Endothelial cell of umbilical vein (primary cell): Measurements from ENCODE around the gene SMCO3. TPM values are rescaled to one million over a fixed set of nuclear protein-coding genes. Genes with fewer than 3 reads are reported as not detected.

Source experiments
- BruUV-seq: library from RNA; stranded (reverse); fragments of 400-500 nt; replicated peaks from 2 replicates; lab custom pipeline; 2021; lab: Mats Ljungman, UMichigan
- CTCF ChIA-PET: fragments of 300-600, 350-600 bp; sonication (Branson Sonifier 250); formaldehyde crosslinking; loops from one replicate; lab custom pipeline; 2021; ENCODE audit warnings: antibody characterized with exemption, inconsistent platforms; lab: Charles Lee
- POLR2A ChIA-PET: fragments of 300-600, 350-600 bp; sonication (Branson Sonifier 250); formaldehyde crosslinking; loops from one replicate; lab custom pipeline; 2021; ENCODE audit warnings: antibody characterized with exemption, inconsistent platforms; lab: Charles Lee
- DNase-seq: peaks from one replicate; pipeline ENCODE4 v3.0.0-alpha.2; 2011; ENCODE audit warnings: low read depth, low spot score
- FAIRE-seq: peaks from 2 replicates; lab custom pipeline; 2011; peaks lifted over from hg19 to GRCh38; lab: Jason Lieb, UNC
- H2AFZ ChIP-seq: 2 replicates; pipeline ENCODE4 v1.6.0; 2012; ENCODE audit warnings: low read depth, low read length, control low read depth, inconsistent platforms
- H3K27ac ChIP-seq: 2 replicates; pipeline ENCODE4 v1.5.1; 2011; ENCODE audit warnings: low read depth, mild to moderate bottlenecking, control low read depth, low read length, moderate library complexity; ENCODE audit not compliant: insufficient read depth
- H3K27me3 ChIP-seq, 2 experiments: 2 replicates each; pipeline versions ENCODE4 v1.6.0 to v1.6.1; 2011; ENCODE audit warnings: low read length in 2 of 2, mixed read lengths in 1 of 2; ENCODE audit not compliant: control insufficient read depth in 2 of 2, insufficient read depth in 2 of 2
- H3K36me3 ChIP-seq, 2 experiments: 2 replicates in 1 of 2; 3 replicates in 1 of 2; pipeline ENCODE4 v1.5.1; 2011; ENCODE audit warnings: low read length in 2 of 2, mild to moderate bottlenecking in 1 of 2, moderate library complexity in 1 of 2; ENCODE audit not compliant: control insufficient read depth in 2 of 2, insufficient read depth in 2 of 2; ENCODE audit errors: extremely low read depth in 1 of 2
- H3K4me1 ChIP-seq: 3 replicates; pipeline ENCODE4 v1.5.1; 2011; ENCODE audit warnings: mild to moderate bottlenecking, low read length; ENCODE audit not compliant: control insufficient read depth, insufficient read depth; ENCODE audit errors: extremely low read depth
- H3K4me2 ChIP-seq: 2 replicates; pipeline ENCODE4 v1.6.1; 2011; ENCODE audit warnings: low read length, control low read depth, mixed read lengths; ENCODE audit not compliant: insufficient read depth
- H3K4me3 ChIP-seq, 3 experiments: fragments of 200-600 bp in 1 of 3; sonication (generic), shearing (Covaris generic) in 1 of 3; replicated peaks in 1 of 3; 2 replicates each; pipeline ENCODE4 v1.5.1; 2011 to 2016; ENCODE audit warnings: control low read depth in 3 of 3, low read length in 3 of 3, mild to moderate bottlenecking in 2 of 3, inconsistent platforms in 1 of 3, low read depth in 1 of 3, moderate library complexity in 1 of 3; ENCODE audit not compliant: insufficient read depth in 1 of 3
- H3K79me2 ChIP-seq: 2 replicates; pipeline ENCODE4 v1.6.0; 2012; ENCODE audit warnings: low read length, inconsistent platforms; ENCODE audit not compliant: control insufficient read depth, insufficient read depth
- H3K9ac ChIP-seq: replicated peaks from 2 replicates; pipeline ENCODE3; 2011; ENCODE audit warnings: low read length, control low read depth; ENCODE audit not compliant: insufficient read depth; ENCODE audit errors: extremely low read depth
- H3K9me1 ChIP-seq: replicated peaks from 3 replicates; pipeline ENCODE4 v1.6.0; 2011; ENCODE audit warnings: mild to moderate bottlenecking, low read length; ENCODE audit not compliant: control insufficient read depth, insufficient read depth; ENCODE audit errors: extremely low read depth
- H3K9me3 ChIP-seq: replicated peaks from 2 replicates; pipeline ENCODE4 v1.5.1; 2012; ENCODE audit warnings: low read length, inconsistent platforms; ENCODE audit not compliant: control insufficient read depth, insufficient read depth
- H4K20me1 ChIP-seq: replicated peaks from 2 replicates; pipeline ENCODE3; 2011; ENCODE audit warnings: mild to moderate bottlenecking, low read length; ENCODE audit not compliant: control insufficient read depth, insufficient read depth; ENCODE audit errors: extremely low read depth
- EZH2 ChIP-seq: IDR thresholded peaks from 2 replicates; pipeline ENCODE4 v1.6.1; 2012; ENCODE audit warnings: borderline replicate concordance, low read depth, mild to moderate bottlenecking, moderate library complexity, low read length, inconsistent platforms; ENCODE audit not compliant: severe bottlenecking
- FOS ChIP-seq: IDR thresholded peaks from 2 replicates; pipeline ENCODE4 v1.6.1; 2011; ENCODE audit warnings: mild to moderate bottlenecking, low read length, moderate library complexity, borderline replicate concordance; ENCODE audit not compliant: insufficient read depth
- GATA2 ChIP-seq: IDR thresholded peaks from 2 replicates; pipeline ENCODE4 v1.7.0; 2011; ENCODE audit warnings: low read depth, mild to moderate bottlenecking, moderate library complexity, mixed read lengths, low read length; ENCODE audit not compliant: insufficient read length, insufficient read depth
- JUN ChIP-seq: IDR thresholded peaks from 2 replicates; pipeline ENCODE4 v1.6.1; 2011; ENCODE audit warnings: borderline replicate concordance, low read depth; ENCODE audit not compliant: insufficient read length, insufficient read depth
- MAX ChIP-seq: IDR thresholded peaks from 2 replicates; pipeline ENCODE4 v1.6.1; 2011; ENCODE audit not compliant: insufficient read depth, insufficient read length
- MYC ChIP-seq: IDR thresholded peaks from one replicate; pipeline ENCODE4 v1.6.1; 2011; ENCODE audit warnings: mild to moderate bottlenecking, low read depth, low read length
- POLR2A ChIP-seq: IDR thresholded peaks from 2 replicates; pipeline ENCODE4 v1.6.1; 2012; ENCODE audit warnings: low read depth, mild to moderate bottlenecking, control low read depth, low read length
- POLR2AphosphoS5 ChIP-seq: IDR thresholded peaks from 2 replicates; pipeline ENCODE4 v1.6.1; 2012; ENCODE audit warnings: low read depth, mild to moderate bottlenecking, control low read depth, low read length, moderate library complexity; ENCODE audit not compliant: insufficient read depth
- dilution Hi-C: fragments of 300-500 bp; cut with MboI; formaldehyde crosslinking; loops from one replicate; pipeline ENCODE4 v1.15.0; 2019; ENCODE audit warnings: low sequenced_read_pairs; ENCODE audit not compliant: extremely low pct_ligation_motif_present
- intact Hi-C: fragments of 100-400 bp; cut with micrococcal nuclease; formaldehyde crosslinking; loops from one replicate; pipeline ENCODE4 v1.10.0; 2022
- polyA plus RNA-seq, 4 experiments: library from polyadenylated mRNA; depleted of rRNA in 3 of 4; stranded (reverse) in 3 of 4; unstranded in 1 of 4; fragments of >200 nt; gene quantifications; 2 replicates each; pipeline versions ENCODE4 v1.2.1 to v1.2.3, GENCODE V29; 2011 to 2012; ENCODE audit warnings: missing spikeins in 1 of 4
- total RNA-seq: library from RNA; stranded (reverse); gene quantifications from 2 replicates; pipeline ENCODE4 v1.2.3, GENCODE V29; 2021
- TF ChIP-seq, protein P1 (sequence below), 2 donors: IDR thresholded peaks; 1 replicate in 1 of 2; 2 replicates in 1 of 2; pipeline ENCODE4 v1.5.1; 2011; ENCODE audit warnings: low read length in 2 of 2, mild to moderate bottlenecking in 2 of 2, moderate library complexity in 2 of 2, control low read depth in 1 of 2, inconsistent platforms in 1 of 2, low read depth in 1 of 2; ENCODE audit not compliant: insufficient read depth in 1 of 2; ENCODE audit errors: extremely low read depth in 1 of 2

The SMCO3 gene
- total and polyA plus RNA-seq, 2 donors (not counting 3 experiments of a cell fraction or from before 2014, with no cell fraction given) = 0.33 to 0.35 TPM

- no peaks in the 10 kb centered on the region for H4K20me1 ChIP-seq
- no peak for DNase-seq
- H3K79me2 ChIP-seq = peaks cover 5% of the 10 kb centered on the region
- H3K36me3 ChIP-seq = peaks cover 0 to 6% of the 10 kb centered on the region in 2 experiments
- no peak overlapping the region for H3K4me3 ChIP-seq
- CTCF ChIA-PET = interaction anchor here (1.0 to 2.1 kb wide), 2 partner anchors 25 to 215 kb away, joined by 3 to 6 read pairs; no protein-coding TSS in a partner anchor
- H3K27ac ChIP-seq = no peak overlapping the region
- intact Hi-C loops = no loop called here
- no peak overlapping the region for H3K9ac ChIP-seq
- TF ChIP-seq JUN (no peak), POLR2AphosphoS5 (no peak), MAX (no peak), GATA2 (no peak), FOS (no peak), POLR2A (no peak), EZH2 (no peak), MYC (no peak)
- TF ChIP-seq, protein P1, sequence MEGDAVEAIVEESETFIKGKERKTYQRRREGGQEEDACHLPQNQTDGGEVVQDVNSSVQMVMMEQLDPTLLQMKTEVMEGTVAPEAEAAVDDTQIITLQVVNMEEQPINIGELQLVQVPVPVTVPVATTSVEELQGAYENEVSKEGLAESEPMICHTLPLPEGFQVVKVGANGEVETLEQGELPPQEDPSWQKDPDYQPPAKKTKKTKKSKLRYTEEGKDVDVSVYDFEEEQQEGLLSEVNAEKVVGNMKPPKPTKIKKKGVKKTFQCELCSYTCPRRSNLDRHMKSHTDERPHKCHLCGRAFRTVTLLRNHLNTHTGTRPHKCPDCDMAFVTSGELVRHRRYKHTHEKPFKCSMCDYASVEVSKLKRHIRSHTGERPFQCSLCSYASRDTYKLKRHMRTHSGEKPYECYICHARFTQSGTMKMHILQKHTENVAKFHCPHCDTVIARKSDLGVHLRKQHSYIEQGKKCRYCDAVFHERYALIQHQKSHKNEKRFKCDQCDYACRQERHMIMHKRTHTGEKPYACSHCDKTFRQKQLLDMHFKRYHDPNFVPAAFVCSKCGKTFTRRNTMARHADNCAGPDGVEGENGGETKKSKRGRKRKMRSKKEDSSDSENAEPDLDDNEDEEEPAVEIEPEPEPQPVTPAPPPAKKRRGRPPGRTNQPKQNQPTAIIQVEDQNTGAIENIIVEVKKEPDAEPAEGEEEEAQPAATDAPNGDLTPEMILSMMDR (IDR thresholded peaks at IDR 0.05; ENCODE audit: extremely low read depth in 1 of 2, insufficient read depth in 1 of 2, low read depth in 1 of 2, low read length in 2 of 2) = no peak
- BruUV-seq = no TSS peak
- H3K9me3 ChIP-seq = no peaks in the 10 kb centered on the region
- no peak for FAIRE-seq
- POLR2A ChIA-PET = no interaction called here
- H3K4me1 ChIP-seq = peaks cover 10% of the 10 kb centered on the region
- H3K27me3 ChIP-seq = no peaks in the 10 kb centered on the region
- H3K4me2 ChIP-seq = no peak overlapping the region
- H2AFZ ChIP-seq = no peak overlapping the region
- dilution Hi-C loops = no loop called here
- H3K9me1 ChIP-seq = no peaks in the 10 kb centered on the region
Observed at GRCh38 chr12:14780859-14781258, 33.1 kb downstream of the SMCO3 start.
